Activated CD8-positive, alpha-beta T cell treated with anti-CD3 and anti-CD28 coated beads for 36 hours (primary cell): ENCODE data around the gene EAF2. TPM values are rescaled to one million over a fixed set of nuclear protein-coding genes. Genes with fewer than 3 reads are reported as not detected.

Source experiments
- ATAC-seq: fragments of 200-7000 bp; cut with Tn5 transposase; one replicate; pipeline ENCODE4 v1.10.0; 2021; ENCODE audit warnings: mild to moderate bottlenecking, moderate library complexity
- CTCF ChIA-PET: fragments of 350-600 bp; sonication (Branson Sonifier 250); formaldehyde crosslinking; loops from one replicate; lab custom pipeline; 2021; ENCODE audit warnings: antibody characterized with exemption; lab: Charles Lee
- POLR2A ChIA-PET: fragments of 350-600 bp; sonication (Branson Sonifier 250); formaldehyde crosslinking; loops from one replicate; lab custom pipeline; 2021; ENCODE audit warnings: antibody characterized with exemption; lab: Charles Lee
- DNase-seq: peaks from one replicate; pipeline ENCODE4 v3.0.0-alpha.2; 2020
- H3K27ac Mint-ChIP-seq: one replicate; pipeline ENCODE4 v1.8.0; 2021; ENCODE audit warnings: mild to moderate bottlenecking, mixed read lengths
- H3K27me3 Mint-ChIP-seq: one replicate; pipeline ENCODE4 v1.8.0; 2021; ENCODE audit warnings: mixed read lengths
- H3K36me3 Mint-ChIP-seq: one replicate; pipeline ENCODE4 v1.8.0; 2021; ENCODE audit warnings: low read depth, mixed read lengths
- H3K4me1 Mint-ChIP-seq: one replicate; pipeline ENCODE4 v1.8.0; 2021; ENCODE audit warnings: low read depth, mixed read lengths
- H3K4me3 Mint-ChIP-seq: one replicate; pipeline ENCODE4 v1.8.0; 2021; ENCODE audit warnings: mild to moderate bottlenecking, moderate library complexity, mixed read lengths
- H3K9me3 Mint-ChIP-seq: one replicate; pipeline ENCODE4 v1.8.0; 2021; ENCODE audit warnings: mixed read lengths
- intact Hi-C: fragments of 100-400 bp; cut with micrococcal nuclease; formaldehyde crosslinking; loops from one replicate; pipeline ENCODE4 v1.10.0; 2022
- total RNA-seq, 2 experiments: library from RNA; stranded (reverse); gene quantifications; one replicate each; pipeline ENCODE4 v1.2.3, GENCODE V29; 2021
- TF ChIP-seq, protein P1 (sequence below): fragments of 200-600 bp; IDR thresholded peaks from one replicate; pipeline ENCODE4 v1.8.0; 2022; ENCODE audit warnings: antibody characterized with exemption, mild to moderate bottlenecking

The EAF2 gene
- total RNA-seq, 2 experiments from 2014 or later, result 13.4 to 14.4 TPM

DNA sequence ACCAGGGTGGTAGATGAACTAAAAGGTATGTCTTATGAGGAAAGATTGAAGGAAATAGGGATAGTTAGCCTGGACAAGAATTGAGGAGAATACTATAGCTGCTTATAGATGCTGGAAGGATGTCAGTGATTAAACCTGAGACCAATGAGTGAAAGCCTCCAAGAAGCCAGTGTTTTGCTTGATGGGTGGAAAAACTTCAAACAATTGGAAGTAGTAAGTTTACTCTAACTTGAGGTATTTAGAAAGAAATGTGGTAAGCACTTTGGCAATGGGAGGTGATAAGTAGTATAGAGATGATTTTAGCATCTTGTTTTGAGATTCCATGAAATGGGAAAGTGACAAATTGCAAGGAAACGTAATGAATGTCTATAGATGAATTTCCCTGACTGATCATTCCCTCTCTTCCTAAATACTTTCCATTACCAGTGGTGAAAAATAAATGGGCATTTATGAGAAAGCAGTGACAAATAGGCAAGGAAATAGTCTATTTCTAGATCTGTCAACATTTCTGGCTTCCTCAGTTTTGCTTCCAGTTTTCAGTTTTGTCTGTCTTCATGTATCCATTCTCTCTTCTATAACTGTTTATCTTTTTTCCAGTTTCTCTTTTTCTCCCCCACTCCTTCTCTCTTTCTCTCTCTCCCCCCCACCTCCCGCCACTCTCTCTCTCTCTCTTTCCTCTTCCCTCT is 78.4 kb downstream of the EAF2 start:
- intact Hi-C loops, result no loop called here
- peaks cover 12% of the 10 kb centered on the region for H3K36me3 Mint-ChIP-seq
- H3K27me3 Mint-ChIP-seq, result no peaks in the 10 kb centered on the region
- CTCF ChIA-PET, result interaction anchor here (1.2 kb wide), 1 partner anchor 202 kb away, joined by 3 read pairs; no protein-coding TSS in a partner anchor
- H3K27ac Mint-ChIP-seq, result no peak overlapping the region
- no peaks in the 10 kb centered on the region for H3K4me1 Mint-ChIP-seq
- peaks cover under 1% of the 10 kb centered on the region for H3K9me3 Mint-ChIP-seq
- ATAC-seq (no peak), DNase-seq (no peak)
- POLR2A ChIA-PET, result no interaction called here
- TF ChIP-seq, protein P1, sequence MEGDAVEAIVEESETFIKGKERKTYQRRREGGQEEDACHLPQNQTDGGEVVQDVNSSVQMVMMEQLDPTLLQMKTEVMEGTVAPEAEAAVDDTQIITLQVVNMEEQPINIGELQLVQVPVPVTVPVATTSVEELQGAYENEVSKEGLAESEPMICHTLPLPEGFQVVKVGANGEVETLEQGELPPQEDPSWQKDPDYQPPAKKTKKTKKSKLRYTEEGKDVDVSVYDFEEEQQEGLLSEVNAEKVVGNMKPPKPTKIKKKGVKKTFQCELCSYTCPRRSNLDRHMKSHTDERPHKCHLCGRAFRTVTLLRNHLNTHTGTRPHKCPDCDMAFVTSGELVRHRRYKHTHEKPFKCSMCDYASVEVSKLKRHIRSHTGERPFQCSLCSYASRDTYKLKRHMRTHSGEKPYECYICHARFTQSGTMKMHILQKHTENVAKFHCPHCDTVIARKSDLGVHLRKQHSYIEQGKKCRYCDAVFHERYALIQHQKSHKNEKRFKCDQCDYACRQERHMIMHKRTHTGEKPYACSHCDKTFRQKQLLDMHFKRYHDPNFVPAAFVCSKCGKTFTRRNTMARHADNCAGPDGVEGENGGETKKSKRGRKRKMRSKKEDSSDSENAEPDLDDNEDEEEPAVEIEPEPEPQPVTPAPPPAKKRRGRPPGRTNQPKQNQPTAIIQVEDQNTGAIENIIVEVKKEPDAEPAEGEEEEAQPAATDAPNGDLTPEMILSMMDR, result no peak
- no peak overlapping the region for H3K4me3 Mint-ChIP-seq

DNA sequence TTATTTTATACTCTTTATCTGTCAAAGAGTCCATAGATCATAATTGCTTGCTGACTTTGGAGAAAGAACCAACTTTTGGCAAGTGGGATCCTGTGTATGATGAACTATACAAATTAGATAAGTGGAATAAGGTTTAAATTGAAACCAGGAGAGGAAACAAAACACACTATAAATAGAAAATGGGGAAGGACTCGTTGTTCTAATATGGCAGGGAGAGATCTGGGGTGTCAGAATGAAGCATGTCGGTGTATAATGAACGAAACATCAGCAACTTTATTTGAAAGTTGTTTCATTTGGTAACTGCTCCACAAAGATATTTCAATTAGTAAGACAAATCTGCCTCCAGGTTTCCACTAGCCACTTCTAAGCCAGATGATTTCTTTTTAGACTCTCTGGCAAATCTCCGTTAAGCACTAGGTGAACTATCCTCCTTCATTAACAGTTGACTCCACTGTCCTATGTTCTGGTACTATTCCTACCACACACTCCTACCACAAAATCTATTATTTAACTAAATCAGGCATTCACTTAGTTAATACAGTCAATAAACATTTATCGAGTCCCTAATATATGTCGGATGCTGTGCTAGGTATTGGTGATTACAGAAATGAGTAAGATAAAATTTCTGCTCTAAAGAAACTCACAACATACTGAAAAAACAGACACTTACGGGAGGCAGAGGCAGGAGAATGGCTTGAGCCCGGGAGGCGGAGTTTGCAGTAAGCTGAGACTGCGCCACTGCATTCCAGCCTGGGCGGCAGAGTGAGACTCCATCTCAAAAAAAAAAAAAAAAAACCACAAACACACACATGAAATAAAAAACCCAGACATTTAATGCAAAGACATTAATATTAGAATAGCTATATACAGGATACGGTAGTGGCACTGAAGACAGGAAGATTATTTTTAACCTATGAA is 79.3 kb downstream of the EAF2 start:
- no peaks in the 10 kb centered on the region for H3K4me1 Mint-ChIP-seq

DNA sequence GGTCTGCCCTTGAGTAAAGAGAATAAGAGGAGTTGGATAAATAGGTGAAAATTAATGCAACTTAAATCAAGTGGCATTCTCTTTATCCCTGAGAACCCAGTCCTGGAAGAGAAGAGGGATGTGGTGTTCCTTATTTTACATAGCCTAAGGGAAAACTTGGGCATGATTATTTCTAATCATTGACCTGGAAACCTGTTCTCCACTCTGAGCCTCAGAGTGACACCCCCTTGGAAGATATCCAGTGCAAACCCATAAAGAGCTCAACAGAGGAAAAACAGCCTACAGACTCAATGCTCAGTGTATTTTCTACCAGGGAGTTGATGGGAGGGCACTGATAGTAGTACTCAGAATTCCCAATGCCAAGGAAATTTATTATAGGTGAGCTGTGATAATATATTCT is 81.2 kb downstream of the EAF2 start:
- H3K4me3 Mint-ChIP-seq, result no peak overlapping the region
- intact Hi-C loops, result no loop called here
- no peaks in the 10 kb centered on the region for H3K27me3 Mint-ChIP-seq
- no peak overlapping the region for H3K27ac Mint-ChIP-seq
- TF ChIP-seq, protein P1, result no peak
- DNase-seq (no peak), ATAC-seq (no peak)
- CTCF ChIA-PET, result no interaction called here
- H3K4me1 Mint-ChIP-seq, result no peaks in the 10 kb centered on the region
- no peaks in the 10 kb centered on the region for H3K9me3 Mint-ChIP-seq
- H3K36me3 Mint-ChIP-seq, result peaks cover 2% of the 10 kb centered on the region
- POLR2A ChIA-PET, result interaction anchor here (0.6 kb wide), 1 partner anchor 1283 kb away, joined by 3 read pairs; no protein-coding TSS in a partner anchor

More for the DNA sequence above, 79.3 kb downstream of the EAF2 start:
- no peak overlapping the region for H3K4me3 Mint-ChIP-seq
- peaks cover 6% of the 10 kb centered on the region for H3K36me3 Mint-ChIP-seq
- DNase-seq (no peak), ATAC-seq (no peak)
- TF ChIP-seq, protein P1, result no peak
- ChIA-PET CTCF (no interaction called here), POLR2A (no interaction called here)
- no peaks in the 10 kb centered on the region for H3K27me3 Mint-ChIP-seq
- no peaks in the 10 kb centered on the region for H3K9me3 Mint-ChIP-seq
- H3K27ac Mint-ChIP-seq, result no peak overlapping the region
- intact Hi-C loops, result no loop called here

DNA sequence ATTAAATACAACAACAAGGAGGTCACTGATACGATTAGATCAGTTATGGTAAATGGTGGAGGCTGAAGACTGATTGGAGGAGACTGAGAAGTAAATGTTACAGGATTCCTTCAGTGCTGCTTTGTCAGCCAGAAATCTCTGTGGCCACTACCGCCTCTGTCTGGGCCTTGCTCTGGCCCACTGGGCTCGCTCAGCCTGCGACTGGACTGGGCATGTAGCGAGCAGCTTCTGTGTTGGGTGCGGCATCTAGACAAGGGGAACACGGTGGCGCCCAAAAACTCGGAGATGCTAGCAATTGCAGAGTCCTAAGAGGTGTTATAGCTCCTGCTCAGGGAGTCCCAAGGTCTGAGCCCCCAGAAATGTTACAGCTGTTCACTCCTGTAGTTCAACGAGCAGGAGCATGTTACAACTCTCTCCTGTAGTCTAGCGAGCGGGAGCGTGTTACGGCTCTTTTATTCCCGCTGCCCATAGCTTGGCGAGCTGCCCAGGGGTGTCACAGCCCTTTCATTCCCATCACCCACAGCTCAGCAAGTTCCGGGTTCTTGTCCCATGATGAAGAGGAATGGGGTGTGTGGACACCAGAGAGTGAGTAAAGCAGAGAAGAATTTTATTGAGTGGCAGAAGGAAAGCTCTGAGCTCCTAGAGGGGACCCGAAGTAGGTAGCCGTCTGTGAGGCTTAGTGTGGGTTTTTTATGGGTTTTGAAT is 83.9 kb downstream of the EAF2 start:
- no peaks in the 10 kb centered on the region for H3K36me3 Mint-ChIP-seq
- intact Hi-C loops, result no loop called here
- H3K27me3 Mint-ChIP-seq, result no peaks in the 10 kb centered on the region
- ChIA-PET CTCF (no interaction called here), POLR2A (no interaction called here)
- H3K4me1 Mint-ChIP-seq, result no peaks in the 10 kb centered on the region
- H3K4me3 Mint-ChIP-seq, result no peak overlapping the region
- DNase-seq (no peak), ATAC-seq (no peak)
- no peaks in the 10 kb centered on the region for H3K9me3 Mint-ChIP-seq
- TF ChIP-seq, protein P1, result no peak
- no peak overlapping the region for H3K27ac Mint-ChIP-seq
